ENCODE results near the gene ITIH3.

- TF ChIP-seq CTCF (IDR thresholded peaks at IDR 0.05) (no peak), ZFX (IDR thresholded peaks at IDR 0.05; ENCODE audit: borderline replicate concordance) (no peak)
These were observed 12.0 kb upstream of the ITIH3 start for GRCh38 chr3:52782412-52783210.

Data from 22Rv1 (cell line).